DOHH2 (cell line): ENCODE measurements around the gene SNX19.

ENCODE experiments used
- H3F3A ChIP-seq: fragments of 200-600 bp; sonication (generic), shearing (Covaris generic); 2 replicates; pipeline ENCODE4 v1.6.0; 2016; ENCODE audit warnings: antibody characterized with exemption, mild to moderate bottlenecking; ENCODE audit not compliant: control insufficient read depth, insufficient read depth
- H3K27ac ChIP-seq: fragments of 200-600 bp; sonication (generic); 2 replicates; pipeline ENCODE4 v1.5.1; 2014; ENCODE audit warnings: low read depth, mild to moderate bottlenecking, low read length, moderate library complexity
- H3K27me3 ChIP-seq: fragments of 200-600 bp; sonication (generic); 2 replicates; pipeline ENCODE4 v1.6.1; 2014; ENCODE audit warnings: mild to moderate bottlenecking, low read length, mixed read lengths; ENCODE audit not compliant: control insufficient read depth
- H3K36me3 ChIP-seq: fragments of 200-600 bp; sonication (generic); 2 replicates; pipeline ENCODE4 v1.6.1; 2014; ENCODE audit warnings: mild to moderate bottlenecking, low read length, moderate library complexity, mixed read lengths; ENCODE audit not compliant: control insufficient read depth
- H3K4me1 ChIP-seq: fragments of 200-600 bp; sonication (generic); 2 replicates; pipeline ENCODE4 v1.6.1; 2014; ENCODE audit warnings: mild to moderate bottlenecking, low read length, mixed read lengths; ENCODE audit not compliant: control insufficient read depth
- H3K4me2 ChIP-seq: fragments of 200-600 bp; sonication (generic); 2 replicates; pipeline ENCODE4 v1.6.0; 2014; ENCODE audit warnings: mild to moderate bottlenecking, low read length, moderate library complexity
- H3K4me3 ChIP-seq: fragments of 200-600 bp; sonication (generic); 2 replicates; pipeline ENCODE4 v1.5.1; 2014; ENCODE audit warnings: mild to moderate bottlenecking, low read length, mixed read lengths
- H3K79me2 ChIP-seq: fragments of 200-600 bp; sonication (generic); 2 replicates; pipeline ENCODE4 v1.6.1; 2014; ENCODE audit warnings: mild to moderate bottlenecking, low read length, mixed read lengths; ENCODE audit not compliant: control insufficient read depth
- H3K9me2 ChIP-seq: fragments of 200-600 bp; sonication (generic); replicated peaks from 2 replicates; pipeline ENCODE4 v1.6.1; 2014; ENCODE audit warnings: mild to moderate bottlenecking, low read length, mixed read lengths; ENCODE audit not compliant: control insufficient read depth
- H3K9me3 ChIP-seq: fragments of 200-600 bp; sonication (generic); 2 replicates; pipeline ENCODE4 v1.6.1; 2014; ENCODE audit warnings: antibody characterized with exemption, low read length, mixed read lengths; ENCODE audit not compliant: control insufficient read depth, insufficient read depth
- H4K20me1 ChIP-seq: fragments of 200-600 bp; sonication (generic); 2 replicates; pipeline ENCODE4 v1.6.0; 2014; ENCODE audit warnings: low read depth, mild to moderate bottlenecking, antibody characterized with exemption, low read length, moderate library complexity; ENCODE audit not compliant: control insufficient read depth, insufficient read depth
- EZH2phosphoT487 ChIP-seq: fragments of 200-600 bp; sonication (generic); IDR thresholded peaks from 2 replicates; pipeline ENCODE4 v1.6.1; 2017; ENCODE audit warnings: borderline replicate concordance, mild to moderate bottlenecking, antibody characterized with exemption, low read length, moderate library complexity, mixed read lengths
- TF ChIP-seq, protein P1 (sequence below): fragments of 200-600 bp; sonication (generic); IDR thresholded peaks from one replicate; pipeline ENCODE4 v1.5.1; 2014; ENCODE audit warnings: antibody characterized with exemption, mild to moderate bottlenecking, low read depth, low read length; ENCODE audit not compliant: poor library complexity, severe bottlenecking

Gene SNX19

DNA sequence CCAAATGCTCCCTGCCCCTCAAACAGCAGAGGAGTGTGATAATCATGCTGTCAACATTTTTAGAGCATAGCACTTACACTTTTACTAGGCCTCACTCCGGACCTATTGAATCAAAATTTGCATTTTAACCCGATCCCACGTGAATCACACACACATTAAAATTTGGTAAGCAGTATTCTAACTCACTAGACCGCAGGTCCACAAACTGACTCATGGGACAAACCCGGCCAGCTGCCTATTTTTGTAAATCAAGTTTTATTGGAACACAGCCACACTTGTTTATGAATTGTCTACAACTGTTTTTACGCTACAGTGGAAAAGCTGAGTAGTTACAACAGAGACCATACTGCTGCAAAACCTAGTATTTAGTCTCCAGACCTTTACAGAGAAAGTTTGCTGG lies 43.3 kb downstream of the SNX19 start:
- TF ChIP-seq, protein P1, sequence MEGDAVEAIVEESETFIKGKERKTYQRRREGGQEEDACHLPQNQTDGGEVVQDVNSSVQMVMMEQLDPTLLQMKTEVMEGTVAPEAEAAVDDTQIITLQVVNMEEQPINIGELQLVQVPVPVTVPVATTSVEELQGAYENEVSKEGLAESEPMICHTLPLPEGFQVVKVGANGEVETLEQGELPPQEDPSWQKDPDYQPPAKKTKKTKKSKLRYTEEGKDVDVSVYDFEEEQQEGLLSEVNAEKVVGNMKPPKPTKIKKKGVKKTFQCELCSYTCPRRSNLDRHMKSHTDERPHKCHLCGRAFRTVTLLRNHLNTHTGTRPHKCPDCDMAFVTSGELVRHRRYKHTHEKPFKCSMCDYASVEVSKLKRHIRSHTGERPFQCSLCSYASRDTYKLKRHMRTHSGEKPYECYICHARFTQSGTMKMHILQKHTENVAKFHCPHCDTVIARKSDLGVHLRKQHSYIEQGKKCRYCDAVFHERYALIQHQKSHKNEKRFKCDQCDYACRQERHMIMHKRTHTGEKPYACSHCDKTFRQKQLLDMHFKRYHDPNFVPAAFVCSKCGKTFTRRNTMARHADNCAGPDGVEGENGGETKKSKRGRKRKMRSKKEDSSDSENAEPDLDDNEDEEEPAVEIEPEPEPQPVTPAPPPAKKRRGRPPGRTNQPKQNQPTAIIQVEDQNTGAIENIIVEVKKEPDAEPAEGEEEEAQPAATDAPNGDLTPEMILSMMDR, result no peak
- TF ChIP-seq EZH2phosphoT487, result no peak
- H3K9me3 ChIP-seq, result no peaks in the 10 kb centered on the region
- no peaks in the 10 kb centered on the region for H3F3A ChIP-seq
- H3K4me3 ChIP-seq, result no peak overlapping the region
- H3K4me2 ChIP-seq, result no peak overlapping the region
- H3K27me3 ChIP-seq, result no peaks in the 10 kb centered on the region
- peaks cover 22% of the 10 kb centered on the region for H3K36me3 ChIP-seq
- no peak overlapping the region for H3K27ac ChIP-seq
- H4K20me1 ChIP-seq, result no peaks in the 10 kb centered on the region
- no peaks in the 10 kb centered on the region for H3K4me1 ChIP-seq
- H3K79me2 ChIP-seq, result no peaks in the 10 kb centered on the region
- no peaks in the 10 kb centered on the region for H3K9me2 ChIP-seq

DNA sequence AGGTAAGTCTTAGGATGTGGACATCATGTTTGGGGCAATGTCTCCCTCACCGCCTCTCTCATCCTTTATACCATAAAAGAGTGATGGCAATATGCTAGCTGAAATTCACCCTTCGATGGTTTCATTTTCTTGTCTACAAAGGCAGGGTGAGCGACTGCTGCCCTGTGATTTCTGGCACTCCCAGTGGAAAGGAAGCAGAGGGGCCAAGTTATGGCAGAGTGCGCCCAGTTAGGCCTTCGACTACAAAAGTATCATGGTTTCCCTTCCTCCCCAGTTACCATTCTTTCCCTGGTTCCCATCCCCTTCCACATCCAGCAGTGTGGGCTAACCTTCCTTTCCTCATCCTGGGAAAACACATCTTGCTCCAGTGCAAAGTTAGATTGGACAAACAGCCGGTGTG lies 43.8 kb downstream of the SNX19 start:
- H3K79me2 ChIP-seq, result no peaks in the 10 kb centered on the region
- H3K27ac ChIP-seq, result no peak overlapping the region
- no peak overlapping the region for H3K4me3 ChIP-seq
- H3K9me2 ChIP-seq, result no peaks in the 10 kb centered on the region
- H3K4me1 ChIP-seq, result no peaks in the 10 kb centered on the region
- TF ChIP-seq EZH2phosphoT487, result no peak
- TF ChIP-seq, protein P1, result no peak
- no peaks in the 10 kb centered on the region for H4K20me1 ChIP-seq
- H3K27me3 ChIP-seq, result no peaks in the 10 kb centered on the region
- H3K36me3 ChIP-seq, result peaks cover 18% of the 10 kb centered on the region
- no peak overlapping the region for H3K4me2 ChIP-seq
- H3F3A ChIP-seq, result no peaks in the 10 kb centered on the region
- H3K9me3 ChIP-seq, result no peaks in the 10 kb centered on the region

DNA sequence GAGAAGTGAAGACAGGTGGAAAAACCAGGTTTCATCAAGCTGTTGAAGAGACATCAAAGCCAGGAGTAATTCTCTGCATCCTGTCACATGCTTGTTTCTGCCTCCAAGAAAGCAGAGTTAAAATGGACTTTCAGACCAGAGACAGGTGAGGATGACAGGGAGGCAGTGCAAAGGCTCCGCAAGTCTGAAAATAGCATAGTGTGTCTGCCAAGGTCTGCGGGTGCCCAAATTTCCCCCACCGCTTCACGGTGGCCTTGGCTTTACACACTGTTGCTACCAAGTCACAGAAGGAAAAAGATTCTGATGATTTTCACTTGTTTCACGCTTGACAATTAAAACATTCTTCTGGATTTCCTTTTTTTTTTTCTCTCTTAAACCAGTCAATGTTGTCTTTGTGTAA lies 44.2 kb downstream of the SNX19 start:
- no peak for TF ChIP-seq EZH2phosphoT487
- TF ChIP-seq, protein P1, result no peak
- Histone ChIP-seq H3K9me3 (no peaks in the 10 kb centered on the region), H3F3A (no peaks in the 10 kb centered on the region), H3K36me3 (peaks cover 14% of the 10 kb centered on the region), H3K4me3 (no peak overlapping the region), H4K20me1 (no peaks in the 10 kb centered on the region), H3K4me2 (no peak overlapping the region), H3K79me2 (no peaks in the 10 kb centered on the region), H3K4me1 (no peaks in the 10 kb centered on the region), H3K9me2 (no peaks in the 10 kb centered on the region), H3K27me3 (no peaks in the 10 kb centered on the region), H3K27ac (no peak overlapping the region)

DNA sequence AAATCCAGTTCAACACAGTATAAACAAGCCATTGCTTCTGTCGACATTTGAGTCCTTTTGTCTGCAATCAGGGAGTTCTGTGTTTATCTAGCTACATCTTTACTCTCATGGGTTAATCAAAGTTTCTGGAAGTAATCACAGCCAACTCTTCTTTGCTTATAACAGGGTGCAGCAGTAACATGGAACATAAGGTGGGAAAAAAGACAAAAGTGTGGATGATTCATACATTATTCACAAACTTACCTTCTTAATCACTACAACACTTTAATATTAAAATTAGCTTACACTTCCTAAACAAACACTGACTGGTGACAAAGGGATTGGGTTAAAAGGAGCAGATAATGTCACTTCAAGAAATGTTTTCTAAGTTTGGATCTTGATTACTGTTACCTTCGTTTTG lies 44.7 kb downstream of the SNX19 start:
- Histone ChIP-seq H3K4me1 (no peaks in the 10 kb centered on the region), H3F3A (no peaks in the 10 kb centered on the region), H3K27me3 (no peaks in the 10 kb centered on the region), H3K9me2 (no peaks in the 10 kb centered on the region), H4K20me1 (no peaks in the 10 kb centered on the region), H3K36me3 (peaks cover 9% of the 10 kb centered on the region; the same call in 1 of the 2 replicates), H3K4me3 (no peak overlapping the region), H3K79me2 (no peaks in the 10 kb centered on the region), H3K9me3 (no peaks in the 10 kb centered on the region), H3K4me2 (no peak overlapping the region), H3K27ac (no peak overlapping the region)
- TF ChIP-seq, protein P1, result no peak
- no peak for TF ChIP-seq EZH2phosphoT487
